Activated T-helper 2 cell treated with anti-CD3 and anti-CD28 coated beads, Interferon-gamma antibody, Interleukin-2, Interleukin-4, amounts not matched to agents 10 μg/mL and 5 μg/mL and 100 μg/mL, durations not matched to agents 14 hours and 24 hours and 36 hours (primary cell): ENCODE data around the gene ZSWIM5. TPM values are rescaled to one million over a fixed set of nuclear protein-coding genes. Genes with fewer than 3 reads are reported as not detected.
A peak's percentile ranks its signal among the peaks of the same experiment; 100 is the strongest.

ENCODE experiments used
- DNase-seq: peaks from one replicate; pipeline ENCODE4 v3.0.0; 2021; ENCODE audit warnings: low spot score
- H3K27ac Mint-ChIP-seq: one replicate; pipeline ENCODE4 v1.8.0; 2021; ENCODE audit warnings: mixed read lengths
- H3K27me3 Mint-ChIP-seq: one replicate; pipeline ENCODE4 v1.8.0; 2021; ENCODE audit warnings: low read depth, mixed read lengths
- H3K36me3 Mint-ChIP-seq: one replicate; pipeline ENCODE4 v1.8.0; 2021; ENCODE audit warnings: low read depth, mixed read lengths
- H3K4me1 Mint-ChIP-seq: one replicate; pipeline ENCODE4 v1.8.0; 2021; ENCODE audit warnings: low read depth, mixed read lengths
- H3K4me3 Mint-ChIP-seq: one replicate; pipeline ENCODE4 v1.8.0; 2021; ENCODE audit warnings: low read depth, mild to moderate bottlenecking, moderate library complexity, mixed read lengths
- H3K9me3 Mint-ChIP-seq: one replicate; pipeline ENCODE4 v1.8.0; 2021; ENCODE audit warnings: mixed read lengths
- intact Hi-C: fragments of 100-400 bp; cut with micrococcal nuclease; formaldehyde crosslinking; loops from one replicate; pipeline ENCODE4 v1.15.1; 2023
- total RNA-seq: library from RNA; stranded (reverse); gene quantifications from 2 replicates; pipeline ENCODE4 v1.2.3, GENCODE V29; 2022

Gene ZSWIM5
- total RNA-seq, 1 donor from 2014 or later = 0.14 TPM

- Mint-ChIP-seq H3K27me3 (peaks cover 2% of the 10 kb centered on the region), H3K9me3 (no peaks in the 10 kb centered on the region), H3K27ac (no peak overlapping the region), H3K4me3 (no peak overlapping the region), H3K4me1 (no peaks in the 10 kb centered on the region), H3K36me3 (no peaks in the 10 kb centered on the region)
- intact Hi-C loops = no loop called here
- DNase-seq = no peak
These were observed 15.3 kb upstream of the ZSWIM5 start for GRCh38 chr1:45221716-45222115.

GRCh38 chr1:45216861-45217260 is 10.5 kb upstream of the ZSWIM5 start:
- no peaks in the 10 kb centered on the region for H3K4me1 Mint-ChIP-seq
- no peak for DNase-seq
- no peak overlapping the region for H3K4me3 Mint-ChIP-seq
- no peaks in the 10 kb centered on the region for H3K36me3 Mint-ChIP-seq
- no peak overlapping the region for H3K27ac Mint-ChIP-seq
- H3K9me3 Mint-ChIP-seq = no peaks in the 10 kb centered on the region
- peaks cover 2% of the 10 kb centered on the region for H3K27me3 Mint-ChIP-seq
- intact Hi-C loops = no loop called here

- H3K27ac Mint-ChIP-seq = no peak overlapping the region
- no peak overlapping the region for H3K4me3 Mint-ChIP-seq
- no peaks in the 10 kb centered on the region for H3K9me3 Mint-ChIP-seq
- no peaks in the 10 kb centered on the region for H3K4me1 Mint-ChIP-seq
- DNase-seq = no peak
- peaks cover 2% of the 10 kb centered on the region for H3K27me3 Mint-ChIP-seq
- H3K36me3 Mint-ChIP-seq = no peaks in the 10 kb centered on the region
- intact Hi-C loops = no loop called here
These were observed 9.8 kb upstream of the ZSWIM5 start for GRCh38 chr1:45216200-45216541.

GRCh38 chr1:45215485-45216199 is 9.2 kb upstream of the ZSWIM5 start:
- intact Hi-C loops = no loop called here
- Mint-ChIP-seq H3K27me3 (peaks cover 4% of the 10 kb centered on the region), H3K36me3 (no peaks in the 10 kb centered on the region), H3K4me1 (no peaks in the 10 kb centered on the region), H3K9me3 (no peaks in the 10 kb centered on the region), H3K4me3 (no peak overlapping the region), H3K27ac (no peak overlapping the region)
- DNase-seq = no peak

GRCh38 chr1:45213892-45214291 is 7.5 kb upstream of the ZSWIM5 start:
- H3K9me3 Mint-ChIP-seq = no peaks in the 10 kb centered on the region

GRCh38 chr1:45211076-45211475 is 4.7 kb upstream of the ZSWIM5 start:
- Mint-ChIP-seq H3K4me3 (no peak overlapping the region), H3K27me3 (peaks cover 21% of the 10 kb centered on the region), H3K36me3 (no peaks in the 10 kb centered on the region), H3K9me3 (no peaks in the 10 kb centered on the region), H3K4me1 (peaks cover 7% of the 10 kb centered on the region), H3K27ac (no peak overlapping the region)
- no peak for DNase-seq
- intact Hi-C loops = no loop called here

More at GRCh38 chr1:45213892-45214291, 7.5 kb upstream of the ZSWIM5 start:
- H3K4me3 Mint-ChIP-seq = no peak overlapping the region
- intact Hi-C loops = no loop called here
- H3K36me3 Mint-ChIP-seq = no peaks in the 10 kb centered on the region
- H3K27me3 Mint-ChIP-seq = peaks cover 10% of the 10 kb centered on the region
- no peaks in the 10 kb centered on the region for H3K4me1 Mint-ChIP-seq
- H3K27ac Mint-ChIP-seq = no peak overlapping the region
- DNase-seq = no peak

GRCh38 chr1:45206808-45207623 is 611 bp upstream of the ZSWIM5 start:
- intact Hi-C loops = loop anchor here (10.0 kb wide), 3 partner anchors 98 to 288 kb away; partner anchors contain the start of genes HECTD3, TESK2 and UROD

GRCh38 chr1:45205011-45205909 is 1.1 kb downstream of the ZSWIM5 start:
- Mint-ChIP-seq H3K27me3 (peaks cover 53% of the 10 kb centered on the region), H3K36me3 (no peaks in the 10 kb centered on the region), H3K4me3 (peak overlapping the region; percentile 79), H3K4me1 (peaks cover 14% of the 10 kb centered on the region), H3K9me3 (no peaks in the 10 kb centered on the region), H3K27ac (peak overlapping the region; percentile 20)
- intact Hi-C loops = loop anchor here (10.0 kb wide), 3 partner anchors 100 to 290 kb away; partner anchors contain the start of genes HECTD3, TESK2 and UROD
- no peak for DNase-seq

More at GRCh38 chr1:45206808-45207623, 611 bp upstream of the ZSWIM5 start:
- H3K27ac Mint-ChIP-seq = no peak overlapping the region
- no peaks in the 10 kb centered on the region for H3K36me3 Mint-ChIP-seq
- no peaks in the 10 kb centered on the region for H3K9me3 Mint-ChIP-seq
- H3K27me3 Mint-ChIP-seq = peaks cover 47% of the 10 kb centered on the region
- H3K4me1 Mint-ChIP-seq = peaks cover 14% of the 10 kb centered on the region
- H3K4me3 Mint-ChIP-seq = peak overlapping the region; percentile 80
- no peak for DNase-seq

GRCh38 chr1:45200906-45201500 is 5.4 kb downstream of the ZSWIM5 start:
- Mint-ChIP-seq H3K9me3 (no peaks in the 10 kb centered on the region), H3K27me3 (peaks cover 46% of the 10 kb centered on the region), H3K4me3 (no peak overlapping the region), H3K4me1 (peaks cover 8% of the 10 kb centered on the region), H3K36me3 (no peaks in the 10 kb centered on the region), H3K27ac (no peak overlapping the region)
- no peak for DNase-seq
- intact Hi-C loops = loop anchor here (5.0 to 10.0 kb wide), 4 partner anchors 104 to 294 kb away; partner anchors contain the start of genes HECTD3, TESK2 and UROD

- Mint-ChIP-seq H3K27me3 (peaks cover 45% of the 10 kb centered on the region), H3K36me3 (no peaks in the 10 kb centered on the region), H3K4me1 (peaks cover 7% of the 10 kb centered on the region), H3K27ac (no peak overlapping the region), H3K9me3 (no peaks in the 10 kb centered on the region), H3K4me3 (no peak overlapping the region)
- intact Hi-C loops = loop anchor here (5.0 to 10.0 kb wide), 4 partner anchors 104 to 294 kb away; partner anchors contain the start of genes HECTD3, TESK2 and UROD
- DNase-seq = no peak
These were observed 6.0 kb downstream of the ZSWIM5 start for GRCh38 chr1:45200435-45200834.

GRCh38 chr1:45198185-45198584 is 8.2 kb downstream of the ZSWIM5 start:
- Mint-ChIP-seq H3K9me3 (no peaks in the 10 kb centered on the region), H3K36me3 (no peaks in the 10 kb centered on the region), H3K27ac (no peak overlapping the region), H3K4me3 (no peak overlapping the region), H3K27me3 (peaks cover 28% of the 10 kb centered on the region), H3K4me1 (no peaks in the 10 kb centered on the region)
- intact Hi-C loops = no loop called here
- no peak for DNase-seq

GRCh38 chr1:45196863-45197262 is 9.5 kb downstream of the ZSWIM5 start:
- Mint-ChIP-seq H3K27ac (no peak overlapping the region), H3K4me1 (no peaks in the 10 kb centered on the region), H3K27me3 (peaks cover 28% of the 10 kb centered on the region), H3K36me3 (no peaks in the 10 kb centered on the region), H3K9me3 (no peaks in the 10 kb centered on the region), H3K4me3 (no peak overlapping the region)
- DNase-seq = no peak
- intact Hi-C loops = no loop called here
